A549 (cell line): ENCODE measurements around the gene ACIN1.

Source experiments
- CEBPB ChIP-seq, 2 experiments: fragments of >200 bp in 1 of 2; sonication (Bioruptor Twin) in 1 of 2; formaldehyde crosslinking in 1 of 2; IDR thresholded peaks; 2 replicates each; pipeline ENCODE4 v1.6.1; 2012 to 2016
- CHD4 ChIP-seq: fragments of 200-600 bp; sonication (generic); IDR thresholded peaks from 2 replicates; pipeline ENCODE4 v1.6.1; 2016; ENCODE audit warnings: antibody characterized with exemption, mild to moderate bottlenecking, borderline replicate concordance
- CTCF ChIP-seq: fragments of >200 bp; sonication (Bioruptor Twin); formaldehyde crosslinking; IDR thresholded peaks from 3 replicates; pipeline ENCODE4 v1.5.1; 2016
- EHF ChIP-seq: fragments of 250-450 bp; sonication (Bioruptor Pico); IDR thresholded peaks from 2 replicates; pipeline ENCODE4 v1.5.0; 2020; ENCODE audit warnings: mild to moderate bottlenecking
- POLR2A ChIP-seq: IDR thresholded peaks from 2 replicates; pipeline ENCODE4 v1.6.1; 2012; ENCODE audit warnings: mild to moderate bottlenecking, low read length
- RAD21 ChIP-seq, 2 experiments: fragments of >200 bp in 1 of 2; sonication (Bioruptor Twin) in 1 of 2; formaldehyde crosslinking in 1 of 2; IDR thresholded peaks in 1 of 2; conservative IDR thresholded peaks in 1 of 2; 2 replicates in 1 of 2; 3 replicates in 1 of 2; pipeline ENCODE4 v1.6.1; 2012 to 2018; ENCODE audit warnings: inconsistent platforms in 1 of 2
- REST ChIP-seq: fragments of 200-600 bp; sonication (generic); IDR thresholded peaks from 2 replicates; pipeline ENCODE4 v1.6.1; 2016; ENCODE audit warnings: antibody characterized with exemption, mild to moderate bottlenecking, moderate library complexity
- SMC3 ChIP-seq: fragments of >200 bp; sonication (Bioruptor Twin); formaldehyde crosslinking; IDR thresholded peaks from 3 replicates; pipeline ENCODE4 v1.6.1; 2018; ENCODE audit warnings: inconsistent platforms

GRCh38 chr14:23018107-23018506 lies 76.8 kb downstream of the ACIN1 start:
- TF ChIP-seq POLR2A (no peak), REST (no peak), CTCF (no peak), RAD21 (conservative IDR thresholded peaks at IDR 0.05 in 1 of 2, IDR thresholded peaks at IDR 0.05 in 1 of 2) (no peak), CEBPB (IDR thresholded peaks at IDR 0.05) (no peak), CHD4 (no peak), EHF (CRISPR knock-in tag) (no peak), SMC3 (no peak)
